IPS DF 19.7 (cell line): ENCODE results near the gene ATG10.
A peak's percentile ranks its signal among the peaks of the same experiment; 100 is the strongest.
"Not testable (repeated sequence)": the region's sequence is repeated elsewhere in the genome, so short reads cannot be mapped to it uniquely, and the experiment has no call there.

Source experiments
- DNase-seq: peaks from one replicate; pipeline ENCODE4 v3.0.0-alpha.2; 2013; ENCODE audit warnings: low read depth, low spot score

Gene ATG10

GRCh38 chr5:82218374-82219156, 246.7 kb downstream of the ATG10 start:
- no peak for DNase-seq

GRCh38 chr5:82221020-82221419, 249.2 kb downstream of the ATG10 start:
- DNase-seq, result no peak

GRCh38 chr5:82222597-82223574, 251.1 kb downstream of the ATG10 start:
- DNase-seq, result no peak

- peak; percentile 54 for DNase-seq
These were observed 253.8 kb downstream of the ATG10 start for GRCh38 chr5:82225525-82226172.

- DNase-seq, result no peak
These were observed 263.1 kb downstream of the ATG10 start for GRCh38 chr5:82234885-82235284.

GRCh38 chr5:82244151-82244550, 272.3 kb downstream of the ATG10 start:
- no peak for DNase-seq

- no peak for DNase-seq
These were observed 273.2 kb downstream of the ATG10 start for GRCh38 chr5:82244854-82245635.

GRCh38 chr5:82246960-82247574, 275.2 kb downstream of the ATG10 start:
- no peak for DNase-seq

- no peak for DNase-seq
These were observed 280.9 kb downstream of the ATG10 start for GRCh38 chr5:82252744-82253143.

GRCh38 chr5:82255844-82256243, 284.0 kb downstream of the ATG10 start:
- DNase-seq, result no peak

GRCh38 chr5:82257247-82257646, 285.4 kb downstream of the ATG10 start:
- DNase-seq, result no peak

- no peak for DNase-seq
These were observed 285.9 kb downstream of the ATG10 start for GRCh38 chr5:82257729-82258128.

- DNase-seq, result no peak
These were observed 287.5 kb downstream of the ATG10 start for GRCh38 chr5:82259172-82259800.

- no peak for DNase-seq
These were observed 293.2 kb downstream of the ATG10 start for GRCh38 chr5:82265047-82265446.

GRCh38 chr5:82267297-82267933, 295.6 kb downstream of the ATG10 start:
- DNase-seq, result not testable (repeated sequence)

- DNase-seq, result not testable (repeated sequence)
These were observed 297.5 kb downstream of the ATG10 start for GRCh38 chr5:82269363-82269762.

GRCh38 chr5:82272571-82273356, 300.9 kb downstream of the ATG10 start:
- not testable (repeated sequence) for DNase-seq

GRCh38 chr5:82273426-82273825, 301.6 kb downstream of the ATG10 start:
- DNase-seq, result not testable (repeated sequence)
